ENCODE data around the gene DCPS. TPM values are rescaled to one million over a fixed set of nuclear protein-coding genes. Genes with fewer than 3 reads are reported as not detected.

The DCPS gene
- total RNA-seq, 6 experiments from 2014 or later, result 19.0 to 26.6 (median 24.3) TPM

GRCh38 chr11:126348806-126349582 is 45.1 kb downstream of the DCPS start:
- Mint-ChIP-seq H3K27me3 (ENCODE audit: insufficient read depth) (no peaks in the 10 kb centered on the region; the same call in 1 of the 2 replicates), H3K4me1 (ENCODE audit: low read depth) (peaks cover 59% of the 10 kb centered on the region), H3K9me3 (no peaks in the 10 kb centered on the region), H3K27ac (peak overlapping the region; percentile 69), H3K36me3 (ENCODE audit: low read depth) (peaks cover 24% of the 10 kb centered on the region), H3K4me3 (no peak overlapping the region; the same call in 1 of the 2 replicates)
- DNase-seq, result peak; percentile 36
- TF ChIP-seq CTCF (IDR thresholded peaks at IDR 0.05), result no peak

GRCh38 chr11:126350836-126351235 is 47.0 kb downstream of the DCPS start:
- Mint-ChIP-seq H3K4me3 (peak overlapping the region; percentile 53; the same call in 1 of the 2 replicates), H3K27ac (peak overlapping the region; percentile 67), H3K9me3 (no peaks in the 10 kb centered on the region), H3K27me3 (ENCODE audit: insufficient read depth) (peaks cover 2% of the 10 kb centered on the region; the same call in 1 of the 2 replicates), H3K36me3 (ENCODE audit: low read depth) (peaks cover 32% of the 10 kb centered on the region), H3K4me1 (ENCODE audit: low read depth) (peaks cover 65% of the 10 kb centered on the region)
- no peak for TF ChIP-seq CTCF (IDR thresholded peaks at IDR 0.05)
- DNase-seq, result no peak

DNA sequence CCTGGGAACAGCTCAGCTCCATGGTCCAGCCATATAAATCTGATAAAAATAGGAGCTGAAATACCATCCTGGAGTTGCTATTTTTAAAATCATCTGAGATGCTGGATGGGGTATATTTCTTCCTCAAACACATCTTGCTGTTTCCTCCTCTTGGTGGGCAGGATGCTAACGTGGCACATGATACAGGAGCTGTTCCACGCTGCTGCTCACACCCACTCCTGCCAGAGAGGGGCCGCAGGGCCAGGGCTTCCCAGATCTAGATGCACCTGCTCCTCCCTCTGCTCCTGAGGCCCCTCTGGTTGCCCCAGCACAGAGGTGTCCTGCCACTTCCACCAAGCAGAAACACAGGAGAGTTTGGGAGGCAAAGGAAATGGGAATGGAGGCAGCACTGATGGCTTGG is 48.3 kb downstream of the DCPS start:
- Mint-ChIP-seq H3K4me1 (ENCODE audit: low read depth) (peaks cover 65% of the 10 kb centered on the region), H3K27me3 (ENCODE audit: insufficient read depth) (peaks cover 2% of the 10 kb centered on the region; the same call in 1 of the 2 replicates), H3K9me3 (no peaks in the 10 kb centered on the region), H3K36me3 (ENCODE audit: low read depth) (peaks cover 32% of the 10 kb centered on the region), H3K4me3 (peak overlapping the region; percentile 91; the same call in 1 of the 2 replicates), H3K27ac (peak overlapping the region; percentile 97)
- DNase-seq, result no peak
- no peak for TF ChIP-seq CTCF (IDR thresholded peaks at IDR 0.05)

GRCh38 chr11:126352934-126353801 is 49.3 kb downstream of the DCPS start:
- peaks cover 32% of the 10 kb centered on the region for H3K36me3 Mint-ChIP-seq (ENCODE audit: low read depth)

More at GRCh38 chr11:126352934-126353801, 49.3 kb downstream of the DCPS start:
- peak; percentile 81 for DNase-seq
- TF ChIP-seq CTCF (IDR thresholded peaks at IDR 0.05), result no peak
- H3K27me3 Mint-ChIP-seq (ENCODE audit: insufficient read depth), result peaks cover 2% of the 10 kb centered on the region; the same call in 1 of the 2 replicates
- H3K9me3 Mint-ChIP-seq, result no peaks in the 10 kb centered on the region
- H3K27ac Mint-ChIP-seq, result peak overlapping the region; percentile 97
- H3K4me3 Mint-ChIP-seq, result peak overlapping the region; percentile 91
- H3K4me1 Mint-ChIP-seq (ENCODE audit: low read depth), result peaks cover 73% of the 10 kb centered on the region
